Skeletal muscle satellite cell (primary cell): ENCODE data around the gene PPP2R2B.

ENCODE experiments used
- H3K27me3 ChIP-seq: 2 replicates; pipeline ENCODE4 v1.7.0; 2013; ENCODE audit warnings: low read length; ENCODE audit not compliant: control insufficient read depth, insufficient read depth
- H3K36me3 ChIP-seq: 2 replicates; pipeline ENCODE4 v1.7.0; 2013; ENCODE audit warnings: mild to moderate bottlenecking, control low read depth, low read length; ENCODE audit not compliant: insufficient read depth
- H3K4me1 ChIP-seq: 2 replicates; pipeline ENCODE4 v1.7.0; 2013; ENCODE audit warnings: low read length; ENCODE audit not compliant: control insufficient read depth, insufficient read depth
- H3K4me2 ChIP-seq: 2 replicates; pipeline ENCODE4 v1.7.0; 2013; ENCODE audit warnings: mild to moderate bottlenecking, low read length
- H3K4me3 ChIP-seq: 2 replicates; pipeline ENCODE4 v1.7.0; 2013; ENCODE audit warnings: low read length
- H3K9ac ChIP-seq: 2 replicates; pipeline ENCODE4 v1.7.0; 2013; ENCODE audit warnings: mild to moderate bottlenecking, low read depth, low read length, moderate library complexity
- H3K9me3 ChIP-seq: replicated peaks from 2 replicates; pipeline ENCODE4 v1.7.0; 2013; ENCODE audit warnings: mild to moderate bottlenecking, control low read depth, low read length

PPP2R2B gene

DNA sequence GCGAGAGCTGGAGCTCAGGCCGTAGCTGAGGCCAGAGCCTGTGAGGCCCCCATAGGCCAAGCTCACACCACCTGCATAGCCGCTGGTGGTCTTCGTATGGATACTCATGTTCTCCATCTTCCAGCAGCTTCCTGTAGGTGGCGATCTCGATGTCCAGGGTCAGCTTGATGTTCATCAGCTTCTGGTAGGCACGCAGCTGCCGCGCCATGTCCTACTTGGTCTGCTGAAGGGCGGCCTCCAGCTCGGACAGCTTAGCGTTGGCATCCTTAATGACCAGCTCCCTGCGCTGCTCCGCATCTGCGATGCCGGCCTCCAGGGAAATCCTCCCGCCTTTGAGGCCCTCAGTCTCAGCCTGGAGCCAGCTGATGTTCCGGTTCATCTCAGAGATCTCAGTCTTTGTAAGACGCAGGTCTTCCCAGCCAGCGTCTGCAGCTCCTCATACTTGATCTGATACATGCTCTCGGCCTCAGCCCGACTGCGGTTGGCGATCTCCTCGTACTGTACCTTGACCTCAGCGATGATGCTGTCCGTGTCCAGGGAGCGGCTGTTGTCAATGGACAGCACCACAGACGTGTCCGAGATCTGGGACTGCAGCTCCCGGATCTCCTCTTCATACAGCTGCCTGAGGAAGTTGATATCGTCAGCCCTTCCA is 172.1 kb downstream of the PPP2R2B start:
- H3K4me1 ChIP-seq = no peaks in the 10 kb centered on the region
- no peaks in the 10 kb centered on the region for H3K9me3 ChIP-seq
- no peak overlapping the region for H3K4me2 ChIP-seq
- H3K4me3 ChIP-seq = no peak overlapping the region
- H3K27me3 ChIP-seq = no peaks in the 10 kb centered on the region
- no peaks in the 10 kb centered on the region for H3K36me3 ChIP-seq
- H3K9ac ChIP-seq = no peak overlapping the region

DNA sequence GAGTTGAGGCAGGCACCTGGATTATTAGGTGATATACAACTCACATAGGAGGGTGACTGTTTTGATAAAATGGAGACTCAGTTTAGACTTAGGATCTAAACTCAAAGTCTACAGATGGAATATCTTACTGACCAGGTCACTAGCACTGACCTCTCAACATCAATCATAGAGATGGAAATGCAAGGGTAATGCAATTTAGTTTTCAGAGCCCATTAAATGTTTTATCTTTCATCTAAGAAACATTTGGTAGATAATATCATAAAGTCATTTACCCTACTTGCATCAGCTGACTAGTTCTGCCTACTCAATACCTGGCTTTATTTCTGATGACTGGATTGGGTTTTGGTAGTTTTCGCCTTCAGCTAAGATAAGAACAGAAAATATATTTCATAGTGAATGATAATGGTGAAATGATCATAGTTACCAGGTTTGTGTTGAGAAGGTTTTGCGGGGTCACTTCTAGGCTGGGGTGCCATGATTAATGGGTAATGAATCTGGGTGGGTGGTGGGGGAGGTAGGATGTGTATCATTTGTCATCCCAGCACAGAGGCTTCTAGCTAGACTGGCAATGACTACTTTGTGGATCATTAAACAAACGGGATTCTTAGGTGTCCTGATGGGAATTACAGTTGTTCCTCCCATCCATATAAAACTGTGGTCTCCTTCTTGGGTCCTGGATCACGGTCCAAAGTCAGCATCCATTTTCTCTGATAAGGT is 173.4 kb downstream of the PPP2R2B start:
- H3K4me3 ChIP-seq = no peak overlapping the region
- no peaks in the 10 kb centered on the region for H3K4me1 ChIP-seq
- H3K9me3 ChIP-seq = no peaks in the 10 kb centered on the region
- H3K4me2 ChIP-seq = no peak overlapping the region
- H3K27me3 ChIP-seq = no peaks in the 10 kb centered on the region
- no peak overlapping the region for H3K9ac ChIP-seq
- no peaks in the 10 kb centered on the region for H3K36me3 ChIP-seq

DNA sequence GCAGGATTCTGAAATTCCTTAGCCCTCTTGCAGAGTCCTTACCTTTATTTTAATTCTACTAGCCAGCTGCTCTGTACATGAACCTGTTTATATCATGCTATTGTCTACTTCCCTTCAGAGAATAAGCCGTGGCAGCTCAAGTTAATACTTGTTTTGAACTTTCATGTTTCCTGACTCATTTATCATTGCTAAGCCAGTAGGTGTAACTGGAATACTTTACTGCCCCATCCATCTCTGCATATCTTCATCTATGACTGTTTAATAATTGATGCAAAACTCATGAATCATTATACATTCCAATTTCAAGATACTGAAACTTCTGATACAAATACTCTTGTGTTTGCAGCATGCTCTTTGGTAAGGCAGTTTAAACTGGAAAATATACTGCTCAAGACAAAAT is 174.7 kb downstream of the PPP2R2B start:
- H3K4me3 ChIP-seq = no peak overlapping the region
- H3K27me3 ChIP-seq = no peaks in the 10 kb centered on the region
- H3K9me3 ChIP-seq = no peaks in the 10 kb centered on the region
- no peaks in the 10 kb centered on the region for H3K36me3 ChIP-seq
- H3K4me1 ChIP-seq = no peaks in the 10 kb centered on the region
- no peak overlapping the region for H3K9ac ChIP-seq
- no peak overlapping the region for H3K4me2 ChIP-seq

DNA sequence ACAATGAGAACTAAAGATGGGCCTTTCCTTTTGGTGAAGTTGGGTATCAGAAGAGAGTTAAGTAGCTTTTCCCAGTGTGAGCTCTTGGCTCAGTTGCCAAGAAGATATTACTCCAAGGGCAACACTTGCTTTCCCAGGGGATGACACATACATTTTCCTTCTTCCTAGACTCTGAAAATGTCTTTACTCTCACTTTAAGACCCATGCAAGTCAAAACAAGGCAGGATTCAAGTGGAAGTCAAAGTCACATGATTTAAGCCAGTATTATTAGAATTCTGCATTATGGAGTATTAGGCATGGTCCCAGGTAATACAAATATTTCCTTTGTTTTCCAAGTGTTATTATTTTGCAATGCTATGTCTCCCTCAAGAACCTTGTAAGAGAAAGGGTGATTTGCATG is 175.1 kb downstream of the PPP2R2B start:
- Histone ChIP-seq H3K9me3 (no peaks in the 10 kb centered on the region), H3K4me2 (no peak overlapping the region), H3K4me1 (no peaks in the 10 kb centered on the region), H3K36me3 (no peaks in the 10 kb centered on the region), H3K27me3 (no peaks in the 10 kb centered on the region), H3K9ac (no peak overlapping the region), H3K4me3 (no peak overlapping the region)

DNA sequence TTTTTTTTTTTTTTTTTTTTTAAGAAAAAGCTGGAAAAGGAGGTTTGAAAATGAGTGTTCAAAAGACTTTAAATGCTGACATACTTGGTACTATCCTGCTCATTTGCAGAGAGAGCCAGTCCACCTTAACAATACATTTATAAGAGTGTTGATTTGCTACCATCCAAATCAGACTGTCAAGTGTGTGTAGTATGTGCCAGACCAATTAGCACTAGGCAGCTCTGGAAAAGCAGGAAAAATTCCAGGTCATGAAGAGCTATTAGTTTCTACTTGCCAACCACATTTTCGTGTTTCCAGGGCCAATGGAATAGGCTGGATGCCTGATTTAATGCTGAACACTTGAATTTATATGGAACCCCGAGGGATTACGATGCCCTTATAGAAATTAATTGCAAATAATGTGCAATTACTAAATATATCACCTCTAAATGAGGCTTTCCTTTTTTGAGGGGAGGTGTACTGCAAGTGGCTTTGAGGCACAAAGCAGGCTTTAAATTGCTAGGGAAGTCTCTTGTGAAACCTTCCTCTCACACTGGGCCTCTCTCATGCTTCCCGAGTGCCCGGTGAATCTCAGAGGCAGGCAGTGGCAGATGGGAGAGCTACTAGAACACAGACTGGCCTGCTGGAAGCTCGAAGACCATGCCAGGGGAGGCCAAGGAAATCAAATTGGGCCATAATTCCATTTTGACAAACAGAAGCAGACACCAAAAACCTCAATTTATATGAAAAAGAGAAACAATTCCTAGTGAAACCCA is 178.7 kb downstream of the PPP2R2B start:
- H3K9ac ChIP-seq = no peak overlapping the region
- no peak overlapping the region for H3K4me3 ChIP-seq
- H3K9me3 ChIP-seq = no peaks in the 10 kb centered on the region

DNA sequence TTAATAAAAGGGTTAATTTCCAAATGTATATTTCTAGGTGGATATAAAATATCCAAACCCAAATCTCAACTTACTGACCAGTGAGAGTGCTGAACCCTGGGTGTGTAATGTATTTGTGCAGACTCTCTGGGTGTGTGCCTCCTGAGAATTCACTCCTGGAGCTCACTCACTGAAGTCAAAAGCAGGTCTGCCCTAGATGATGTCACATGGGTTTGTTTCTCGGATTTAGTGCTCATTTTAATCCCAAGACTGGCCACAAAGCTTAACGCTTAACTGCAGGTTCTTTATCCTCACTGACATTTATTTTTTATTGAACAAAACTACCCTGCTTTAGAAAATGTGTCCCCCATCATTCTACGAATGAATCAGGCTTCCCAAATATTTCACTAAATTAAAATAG is 179.4 kb downstream of the PPP2R2B start:
- H3K27me3 ChIP-seq = no peaks in the 10 kb centered on the region
- no peaks in the 10 kb centered on the region for H3K4me1 ChIP-seq
- no peak overlapping the region for H3K9ac ChIP-seq
- no peaks in the 10 kb centered on the region for H3K36me3 ChIP-seq
- no peak overlapping the region for H3K4me2 ChIP-seq
- no peak overlapping the region for H3K4me3 ChIP-seq
- no peaks in the 10 kb centered on the region for H3K9me3 ChIP-seq

More for the DNA sequence above, 178.7 kb downstream of the PPP2R2B start:
- Histone ChIP-seq H3K4me1 (no peaks in the 10 kb centered on the region), H3K36me3 (no peaks in the 10 kb centered on the region), H3K4me2 (no peak overlapping the region), H3K27me3 (no peaks in the 10 kb centered on the region)

DNA sequence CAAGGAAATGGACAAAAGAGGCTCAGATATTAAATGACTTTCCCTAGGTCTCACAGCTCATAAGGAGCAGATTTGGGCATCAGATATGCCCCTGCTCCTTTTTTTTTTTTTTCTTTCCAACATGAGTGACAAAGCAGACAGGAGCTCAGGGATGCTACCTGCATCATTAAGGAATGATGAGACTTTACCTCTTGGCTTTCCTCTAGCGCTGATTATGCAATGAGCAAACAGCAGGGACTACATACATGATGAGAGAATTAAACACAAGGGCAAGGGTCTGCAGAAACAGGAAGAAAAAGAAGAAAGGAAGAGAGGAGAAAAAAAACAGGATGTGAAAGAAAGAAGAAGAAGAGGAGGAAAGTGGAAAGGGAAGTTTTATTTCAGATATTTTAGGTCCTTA is 179.9 kb downstream of the PPP2R2B start:
- H3K9ac ChIP-seq = no peak overlapping the region
- no peaks in the 10 kb centered on the region for H3K36me3 ChIP-seq
- H3K4me3 ChIP-seq = no peak overlapping the region
- H3K9me3 ChIP-seq = no peaks in the 10 kb centered on the region
- H3K4me1 ChIP-seq = no peaks in the 10 kb centered on the region
- H3K4me2 ChIP-seq = no peak overlapping the region
- no peaks in the 10 kb centered on the region for H3K27me3 ChIP-seq

DNA sequence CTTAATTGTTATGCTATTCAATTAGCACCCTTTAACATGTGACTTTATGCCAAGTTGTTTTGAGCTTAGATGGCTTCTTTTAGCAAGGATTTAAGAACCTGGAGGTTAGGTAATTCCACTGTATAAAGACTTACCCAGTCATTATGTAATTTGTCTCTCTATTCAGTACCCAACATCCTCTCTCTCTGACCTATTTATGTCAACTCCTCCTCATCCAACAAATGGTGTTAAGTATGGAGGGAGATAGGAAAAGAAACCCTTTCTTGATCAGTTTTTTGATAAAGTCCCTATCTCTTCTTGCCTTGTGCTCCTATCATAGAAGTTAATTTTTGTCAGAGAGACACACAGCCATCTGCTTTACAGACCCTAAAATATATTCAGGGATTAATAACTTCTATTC is 181.3 kb downstream of the PPP2R2B start:
- no peak overlapping the region for H3K4me2 ChIP-seq
- no peaks in the 10 kb centered on the region for H3K27me3 ChIP-seq
- H3K4me3 ChIP-seq = no peak overlapping the region
- H3K9ac ChIP-seq = no peak overlapping the region
- no peaks in the 10 kb centered on the region for H3K36me3 ChIP-seq
- no peaks in the 10 kb centered on the region for H3K4me1 ChIP-seq
- H3K9me3 ChIP-seq = no peaks in the 10 kb centered on the region

DNA sequence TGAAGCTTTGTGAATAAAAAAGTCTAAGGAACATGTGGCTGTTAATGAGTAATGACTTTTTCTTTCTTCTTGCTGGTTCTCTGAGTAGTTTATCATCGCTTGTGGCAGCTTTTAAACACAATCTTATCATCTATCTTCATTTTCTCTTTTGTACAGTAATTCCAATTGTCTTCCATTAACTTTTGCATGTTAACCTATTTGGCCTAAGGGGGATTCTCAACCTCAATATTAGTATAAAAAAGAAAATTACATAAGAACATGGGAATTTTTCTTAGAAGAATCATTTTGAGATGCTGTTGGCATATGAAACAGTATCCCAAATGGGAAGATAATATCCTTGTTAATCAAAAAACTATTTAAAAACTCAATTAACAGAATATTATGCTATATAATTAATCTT is 182.9 kb downstream of the PPP2R2B start:
- no peaks in the 10 kb centered on the region for H3K36me3 ChIP-seq
- no peaks in the 10 kb centered on the region for H3K4me1 ChIP-seq
- no peak overlapping the region for H3K9ac ChIP-seq
- no peak overlapping the region for H3K4me3 ChIP-seq
- H3K27me3 ChIP-seq = no peaks in the 10 kb centered on the region
- no peaks in the 10 kb centered on the region for H3K9me3 ChIP-seq
- no peak overlapping the region for H3K4me2 ChIP-seq

DNA sequence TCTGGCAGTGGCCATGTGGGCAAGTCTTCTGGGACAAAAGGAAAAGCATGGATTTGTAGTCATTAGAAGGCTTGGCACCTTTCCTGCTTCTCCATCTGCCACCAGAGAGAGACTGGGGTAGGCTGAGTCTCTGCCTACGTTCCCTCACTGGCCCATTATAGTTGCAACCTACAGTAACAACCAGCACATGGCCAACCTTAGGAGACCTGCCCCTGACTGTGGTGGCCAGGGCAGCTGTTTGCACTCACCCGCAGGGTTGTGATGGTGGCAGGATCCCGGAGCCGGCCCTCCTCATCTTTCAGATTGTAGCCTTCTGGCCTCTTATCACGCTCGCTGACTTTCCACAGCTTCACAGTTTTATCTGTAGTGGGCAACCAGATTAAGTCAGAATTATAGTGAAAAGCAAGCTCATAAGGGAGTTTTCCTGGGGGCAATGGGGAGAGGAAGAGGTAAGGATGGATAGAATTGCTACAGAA is 187.6 kb downstream of the PPP2R2B start:
- Histone ChIP-seq H3K27me3 (no peaks in the 10 kb centered on the region), H3K4me3 (no peak overlapping the region), H3K36me3 (no peaks in the 10 kb centered on the region), H3K9ac (no peak overlapping the region), H3K9me3 (no peaks in the 10 kb centered on the region), H3K4me2 (no peak overlapping the region), H3K4me1 (no peaks in the 10 kb centered on the region)

DNA sequence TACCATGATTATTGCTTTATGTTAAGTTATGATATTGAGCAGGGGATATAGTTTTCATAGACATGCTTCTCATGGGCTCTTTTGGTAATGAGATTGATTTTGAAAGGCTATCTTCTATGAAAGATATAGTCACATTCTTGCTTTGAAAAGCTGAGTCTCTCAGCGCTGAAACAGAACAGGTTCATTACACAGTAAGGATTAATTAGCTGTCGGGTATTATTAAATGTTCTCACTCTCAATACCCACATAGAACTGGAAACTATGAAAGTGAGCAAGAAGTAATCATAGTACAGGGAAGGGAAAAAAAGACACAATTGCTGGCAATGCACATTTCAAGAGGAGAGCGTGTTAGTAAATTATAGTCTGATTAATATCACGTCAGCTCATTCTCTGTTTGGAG is 190.9 kb downstream of the PPP2R2B start:
- Histone ChIP-seq H3K4me2 (no peak overlapping the region), H3K4me1 (no peaks in the 10 kb centered on the region), H3K9me3 (no peaks in the 10 kb centered on the region), H3K36me3 (no peaks in the 10 kb centered on the region), H3K27me3 (no peaks in the 10 kb centered on the region), H3K4me3 (no peak overlapping the region), H3K9ac (no peak overlapping the region)
